HG03342 (cell line): ENCODE measurements around the gene TCERG1.

Source experiments
- ATAC-seq: cut with Tn5 transposase; IDR thresholded peaks from one replicate; pipeline ENCODE4 v1.9.1; 2021; ENCODE audit warnings: mild to moderate bottlenecking, moderate library complexity; ENCODE audit not compliant: unreplicated experiment

Gene TCERG1

DNA sequence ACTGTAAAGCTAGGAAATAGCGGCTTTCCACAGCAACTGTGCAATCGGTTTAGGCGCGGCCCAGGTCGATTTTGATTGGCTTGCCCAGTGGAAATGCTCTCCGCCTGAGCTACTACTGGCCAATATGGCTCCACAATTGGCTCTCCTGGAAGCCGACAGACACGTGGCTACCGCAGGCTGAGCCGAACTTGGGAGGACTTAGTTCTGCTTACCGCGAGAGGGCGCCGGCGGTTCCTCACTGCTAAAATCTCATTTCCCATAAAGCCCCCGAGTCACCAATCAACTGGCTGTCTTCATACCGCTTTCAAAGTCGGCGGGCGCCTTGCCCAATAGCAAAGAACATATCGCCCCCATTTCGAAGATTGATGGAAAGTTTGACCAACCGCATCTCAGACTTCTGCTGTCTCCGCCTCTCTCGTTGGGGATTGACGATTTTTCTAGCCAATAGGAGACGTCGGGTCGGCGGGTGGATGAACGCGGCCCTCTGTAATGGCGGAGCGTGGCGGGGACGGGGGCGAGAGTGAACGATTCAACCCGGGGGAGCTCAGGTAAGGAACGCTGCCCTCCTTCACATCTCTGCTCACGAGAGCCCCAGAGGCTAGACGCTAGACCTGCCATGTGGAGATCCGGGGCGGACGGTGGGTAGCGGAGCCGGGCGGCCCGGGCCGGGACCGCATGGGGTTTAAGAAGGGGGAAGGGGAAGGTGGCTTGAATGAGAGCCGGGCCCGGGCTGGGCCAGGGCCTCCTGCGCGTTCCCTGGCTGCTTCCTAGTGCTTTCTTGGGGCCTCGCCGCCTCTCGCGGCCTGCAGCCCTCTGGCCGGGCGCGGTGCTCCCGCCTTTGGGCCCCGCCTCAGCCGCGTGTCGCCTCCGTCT is at the start of gene TCERG1:
TCERG1 (plus strand) TSS at position 473 of the 873 bp plus-strand sequence; CDS start at position 490, 17 bp downstream.
- peak; percentile 96 for ATAC-seq

DNA sequence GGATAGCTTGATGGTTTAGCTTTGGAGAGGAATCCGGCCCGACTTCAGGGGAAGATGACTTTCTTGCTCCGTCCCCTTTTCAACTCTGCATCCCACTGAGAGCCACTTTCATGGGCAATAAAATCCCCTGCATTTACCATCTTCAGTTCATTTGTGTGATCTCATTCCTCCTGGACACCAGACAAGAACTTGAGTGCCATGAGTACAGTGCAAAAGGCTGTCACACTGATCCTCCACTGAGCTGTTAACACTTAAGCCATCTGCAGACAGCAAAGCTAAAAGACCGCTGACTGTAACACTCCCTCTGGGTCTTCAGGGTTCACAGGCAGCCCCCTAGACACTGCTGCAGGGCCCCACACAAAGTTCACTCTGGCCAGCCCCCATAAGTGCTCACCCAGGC is 48.3 kb upstream of the TCERG1 start:
- ATAC-seq: no peak

DNA sequence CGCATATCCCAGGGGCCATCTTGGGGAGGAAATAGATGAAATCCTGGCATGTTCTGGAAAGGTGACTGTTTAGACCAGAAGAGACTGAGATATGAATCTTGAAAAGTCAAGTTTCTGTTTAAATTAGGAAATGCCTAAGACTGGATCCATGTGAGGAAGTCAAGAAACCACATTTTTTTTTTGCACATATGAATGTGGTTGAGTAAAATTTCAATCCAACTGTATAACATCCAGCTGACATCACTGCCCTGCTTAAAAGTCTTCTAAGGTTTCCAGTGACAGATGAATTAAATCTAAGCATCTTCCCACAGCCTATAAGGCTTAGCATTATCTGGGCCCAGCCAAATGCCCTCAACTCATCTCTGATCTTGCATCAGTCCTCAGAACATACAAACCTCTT is 47.7 kb upstream of the TCERG1 start:
- ATAC-seq: no peak

DNA sequence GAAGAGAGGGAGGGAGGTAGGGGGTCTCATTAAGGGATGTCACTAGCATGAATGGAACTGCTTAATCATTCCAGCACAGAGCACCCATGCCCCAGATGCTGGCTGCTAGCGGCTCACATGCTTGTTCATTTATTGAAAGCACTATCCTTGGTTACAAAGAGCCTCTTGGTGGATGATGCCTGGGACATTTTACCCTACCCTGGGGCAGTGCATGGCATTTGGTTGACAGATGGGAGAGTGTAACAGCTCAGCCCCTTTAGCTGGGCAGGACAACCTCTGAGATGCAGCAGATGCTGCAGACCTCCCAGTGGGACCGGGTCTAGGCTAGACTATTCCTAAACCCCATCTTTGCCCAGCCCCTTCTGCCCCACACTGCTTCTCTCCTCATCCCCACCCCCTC is 46.9 kb upstream of the TCERG1 start:
- no peak for ATAC-seq

DNA sequence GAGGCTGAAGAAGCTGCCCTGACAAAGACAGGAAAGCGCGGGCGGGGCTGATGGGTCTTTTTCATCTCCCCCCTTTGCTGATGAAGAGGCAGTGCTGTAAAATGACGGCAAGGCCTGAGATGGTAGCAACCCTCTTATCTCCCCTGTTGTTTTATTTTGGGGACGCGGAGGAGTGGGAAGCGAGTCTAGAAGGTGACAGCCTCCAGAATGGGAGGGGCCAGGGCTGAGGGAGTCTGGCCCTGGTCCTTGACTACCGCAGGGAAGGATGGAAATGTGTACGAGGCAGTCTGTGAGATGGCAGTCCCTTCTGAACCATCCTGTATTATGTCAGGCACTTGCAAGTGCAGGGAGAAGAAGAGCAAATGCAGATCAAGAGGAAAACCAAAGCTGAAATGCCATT is 46.1 kb upstream of the TCERG1 start:
- no peak for ATAC-seq

DNA sequence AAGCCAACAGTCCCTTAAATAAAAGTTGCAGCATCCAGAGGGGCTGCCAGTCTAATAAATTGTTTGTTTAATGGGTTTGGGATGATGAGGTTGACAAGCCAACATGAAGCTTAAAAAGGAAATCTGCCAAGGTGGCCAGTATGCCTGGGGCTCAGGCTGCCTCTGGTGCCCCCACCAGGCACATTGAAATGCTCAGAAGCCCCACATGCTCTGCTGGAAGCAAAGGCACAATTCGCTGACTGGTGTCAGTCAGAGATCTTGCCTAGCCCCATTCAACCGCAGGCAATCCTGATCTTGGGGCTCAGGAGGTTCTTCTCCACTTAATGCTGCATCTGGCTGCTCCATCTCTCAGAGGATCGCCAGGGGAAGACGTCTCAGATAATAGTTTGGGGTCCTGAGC is 44.2 kb upstream of the TCERG1 start:
- no peak for ATAC-seq

DNA sequence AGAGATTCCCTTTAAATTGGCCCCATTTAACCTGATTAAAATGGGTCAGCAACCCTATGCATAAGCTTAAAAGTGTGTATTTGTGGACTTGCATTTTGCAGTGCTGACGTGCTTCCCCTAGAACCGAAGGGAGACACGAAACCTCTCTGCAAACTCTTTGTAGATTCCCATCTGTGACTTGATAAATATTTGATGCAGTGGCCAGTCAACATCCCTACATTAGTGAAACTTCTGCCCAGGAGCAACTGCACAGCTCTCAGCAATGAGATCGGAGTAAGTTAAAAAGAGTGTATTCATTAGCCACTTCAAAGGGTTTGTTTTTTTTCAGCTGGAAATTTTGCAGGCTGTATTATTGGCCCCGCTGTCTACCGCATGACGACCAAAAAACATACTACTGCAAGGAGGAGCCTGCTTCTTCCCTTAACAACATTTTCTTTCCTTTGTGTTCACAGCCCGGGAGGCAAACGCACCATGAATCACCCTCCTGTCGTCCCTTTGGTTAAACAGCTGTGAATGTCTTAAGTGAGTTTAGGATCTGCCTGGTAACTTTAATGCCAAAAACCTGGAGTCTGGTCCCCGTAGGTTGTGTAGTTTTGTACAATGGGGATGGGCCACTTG is 38.0 kb upstream of the TCERG1 start:
- ATAC-seq: no peak

DNA sequence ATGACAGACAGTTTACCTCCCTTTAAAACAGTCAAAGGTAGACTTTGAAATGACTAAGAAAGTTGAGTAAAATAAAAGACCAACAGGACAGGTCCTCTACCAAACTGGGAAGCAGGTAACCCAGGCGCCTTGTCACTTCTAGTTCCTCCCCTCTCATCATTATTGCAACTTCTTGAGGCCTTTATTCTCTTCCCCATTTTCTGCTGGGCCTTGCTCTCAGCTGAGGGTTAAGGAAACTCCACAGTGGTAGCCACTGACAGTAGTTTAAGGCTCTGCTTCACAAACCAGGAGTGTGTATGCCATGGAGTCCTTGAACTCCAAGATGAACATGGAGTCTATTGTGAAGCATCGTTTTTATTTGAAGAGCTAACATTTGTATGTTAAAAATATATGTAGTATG is 36.9 kb upstream of the TCERG1 start:
- no peak for ATAC-seq

DNA sequence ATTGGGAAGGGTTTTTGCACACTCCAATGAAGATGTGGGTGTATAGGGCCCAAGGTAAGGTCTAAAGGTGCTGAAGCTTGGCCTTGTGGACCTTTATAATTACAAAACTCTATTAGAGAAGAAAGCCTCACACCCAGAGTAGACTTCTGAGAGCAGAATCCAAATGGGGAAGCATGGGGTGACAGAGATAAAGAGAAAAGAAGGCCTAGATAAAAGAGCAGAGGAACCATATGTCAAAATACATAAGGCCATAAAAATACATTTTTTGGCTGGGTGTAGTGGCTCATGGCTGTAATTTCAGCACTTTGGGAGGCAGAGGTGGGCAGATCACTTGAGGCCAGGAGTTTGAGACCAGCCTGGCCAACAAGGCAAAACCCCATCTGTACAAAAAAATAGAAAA is 27.4 kb upstream of the TCERG1 start:
- ATAC-seq: no peak

DNA sequence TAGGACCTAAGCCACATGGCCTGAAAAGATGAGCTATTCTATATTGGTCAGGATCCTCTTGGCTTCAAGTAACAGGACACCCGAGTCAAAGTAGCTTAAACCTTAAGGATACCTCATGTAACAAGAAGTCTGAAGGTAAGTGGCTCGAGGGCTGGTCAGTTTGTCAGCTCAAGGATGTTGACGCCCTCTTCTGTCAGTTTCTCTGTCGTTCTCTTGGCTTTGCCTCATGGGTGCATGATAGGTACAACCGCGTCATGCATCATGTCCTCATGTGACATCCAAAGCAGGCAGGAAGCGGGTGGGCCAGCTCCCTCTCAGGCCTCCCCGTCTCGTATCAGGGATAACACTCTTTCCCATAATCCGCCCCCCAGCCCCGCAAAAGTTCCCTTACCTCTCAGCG is 22.1 kb upstream of the TCERG1 start:
- no peak for ATAC-seq

DNA sequence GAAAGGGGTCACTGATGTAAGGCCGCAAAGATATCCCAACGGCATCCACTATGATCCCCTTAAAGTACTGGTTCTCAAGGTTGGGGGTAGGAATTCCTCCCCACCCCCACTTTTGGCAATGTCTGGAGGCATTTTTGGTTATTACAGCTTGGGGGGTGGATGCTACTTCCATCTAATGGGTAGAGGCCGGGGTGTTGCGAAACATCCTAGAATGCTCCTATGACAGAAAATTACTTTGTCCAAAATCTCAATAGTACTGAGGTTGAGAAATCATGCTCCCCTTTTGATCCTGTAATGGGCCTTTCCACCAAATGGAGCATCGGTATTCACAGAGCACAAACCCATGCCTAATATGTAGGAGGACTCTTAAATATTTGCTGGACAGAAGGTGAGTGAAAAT is 20.8 kb upstream of the TCERG1 start:
- no peak for ATAC-seq

DNA sequence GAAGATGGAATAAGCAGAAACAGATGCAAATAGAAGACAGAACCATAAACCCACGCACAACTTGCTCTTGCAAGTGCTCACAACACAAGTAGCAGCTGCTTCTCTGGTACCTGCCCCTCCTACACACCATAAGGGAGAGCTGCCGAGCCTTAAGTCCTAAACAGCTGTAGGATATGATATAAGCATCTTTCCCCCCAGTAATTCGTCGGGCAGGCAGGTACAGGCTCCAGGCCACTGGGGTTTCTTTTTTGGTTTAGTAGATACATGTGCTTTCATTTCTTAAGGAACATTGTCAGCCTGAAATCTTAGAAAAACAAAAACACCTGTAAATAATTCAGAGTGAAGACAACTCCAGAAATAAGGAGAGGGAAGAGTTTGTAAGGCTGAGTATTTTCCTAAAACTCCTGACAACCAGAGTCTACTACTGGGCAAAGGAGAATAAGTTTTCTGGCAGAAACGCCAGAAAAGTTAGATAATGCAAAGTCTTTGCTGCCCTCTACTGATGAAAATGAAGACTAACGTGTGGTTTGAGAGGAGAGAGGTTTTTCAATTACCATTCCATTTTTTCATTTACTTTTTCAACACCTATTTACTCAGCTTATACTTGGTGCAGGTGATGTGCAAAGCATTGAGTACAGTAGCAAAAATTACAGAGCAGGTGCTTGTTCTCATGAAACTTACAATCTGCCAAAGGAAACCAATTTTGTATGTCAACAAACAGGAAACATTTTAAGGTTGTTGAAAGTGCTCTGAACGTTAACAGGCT is 20.1 kb upstream of the TCERG1 start:
- no peak for ATAC-seq

DNA sequence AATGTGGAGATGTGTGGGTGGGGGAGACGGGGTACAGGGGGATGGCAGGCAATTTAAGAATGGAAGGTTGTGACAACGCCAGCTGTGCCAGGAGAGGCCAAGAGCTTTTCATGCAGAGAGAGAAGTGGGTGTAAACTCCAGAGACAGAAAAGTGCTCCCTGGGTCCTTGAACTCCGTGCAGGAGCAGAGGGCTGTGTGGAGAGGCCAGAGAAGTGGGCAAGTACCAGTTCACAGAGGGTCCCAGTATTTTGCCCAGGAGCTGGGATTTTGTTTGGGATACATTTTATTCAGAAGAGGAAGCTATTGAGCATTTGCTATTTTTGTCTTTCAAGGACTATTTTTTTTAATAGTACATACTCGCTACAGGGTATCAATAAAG is 19.5 kb upstream of the TCERG1 start:
- no peak for ATAC-seq

DNA sequence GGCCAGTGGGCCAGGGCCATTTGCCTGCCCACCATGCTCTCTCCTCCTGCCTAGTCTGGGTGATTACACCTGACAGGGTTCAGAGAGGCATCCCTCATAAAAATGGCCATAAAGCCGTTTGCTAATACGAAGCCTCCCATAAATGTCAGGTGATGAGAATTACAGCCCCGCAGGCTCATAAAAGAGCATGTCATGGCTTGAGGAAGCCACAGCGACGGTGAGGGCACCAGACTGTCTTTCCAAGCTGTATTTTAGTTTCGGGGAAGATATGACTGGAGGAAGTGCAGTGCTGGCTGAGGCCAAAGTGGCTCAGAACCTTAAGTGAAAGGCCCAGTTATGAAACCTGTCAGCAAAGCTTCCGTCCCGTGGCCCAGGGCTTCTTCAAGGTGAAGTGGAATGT is 18.5 kb upstream of the TCERG1 start:
- ATAC-seq: no peak

DNA sequence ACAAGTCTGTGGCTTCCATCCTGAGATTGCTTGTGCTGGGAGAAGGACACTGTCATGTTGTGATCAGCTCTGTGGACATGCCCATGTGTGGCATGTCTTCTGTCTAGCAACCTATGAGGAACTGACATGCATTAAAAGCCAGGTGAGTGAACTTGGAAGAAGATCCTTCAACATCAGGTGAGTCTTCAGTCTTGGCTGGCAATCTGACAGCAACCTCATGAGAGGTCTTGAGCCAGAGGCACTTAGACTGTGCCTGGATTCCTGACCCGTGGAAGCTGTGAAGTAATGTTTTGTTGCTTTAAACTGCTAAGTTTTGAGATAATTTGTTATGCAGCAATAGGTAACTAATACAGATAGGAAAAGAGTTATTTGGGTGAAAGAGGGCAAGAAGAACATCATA is 6.8 kb upstream of the TCERG1 start:
- ATAC-seq: no peak

DNA sequence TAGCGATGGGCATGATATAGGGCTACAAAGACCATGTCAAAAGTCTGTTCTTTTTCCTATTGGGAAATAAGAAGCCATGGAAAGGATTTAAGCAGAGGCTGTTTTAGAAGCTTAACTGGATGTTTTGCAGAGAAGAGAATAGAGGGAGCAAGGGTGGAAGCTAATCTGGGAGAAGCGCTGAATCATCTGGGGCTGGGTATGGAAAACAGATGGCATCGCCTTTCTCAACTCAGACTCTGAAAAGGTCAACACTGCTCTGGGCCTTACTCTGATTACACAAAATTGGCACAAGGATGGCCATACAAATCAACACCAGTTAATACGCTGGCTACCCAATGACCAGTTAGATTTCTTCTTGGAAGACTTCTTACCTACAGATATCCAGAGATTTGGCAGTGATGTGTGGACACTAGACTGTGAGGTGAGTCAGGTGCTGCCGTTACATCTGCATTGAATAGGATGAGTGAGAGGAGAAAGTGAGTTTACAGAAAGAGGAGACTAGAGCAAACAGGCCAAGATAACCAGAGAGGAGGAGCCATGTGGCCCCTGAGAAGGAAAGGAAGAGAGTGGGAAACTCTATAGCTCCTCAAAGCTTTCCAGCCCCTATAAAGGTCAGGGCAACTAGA is 6.2 kb upstream of the TCERG1 start:
- no peak for ATAC-seq

DNA sequence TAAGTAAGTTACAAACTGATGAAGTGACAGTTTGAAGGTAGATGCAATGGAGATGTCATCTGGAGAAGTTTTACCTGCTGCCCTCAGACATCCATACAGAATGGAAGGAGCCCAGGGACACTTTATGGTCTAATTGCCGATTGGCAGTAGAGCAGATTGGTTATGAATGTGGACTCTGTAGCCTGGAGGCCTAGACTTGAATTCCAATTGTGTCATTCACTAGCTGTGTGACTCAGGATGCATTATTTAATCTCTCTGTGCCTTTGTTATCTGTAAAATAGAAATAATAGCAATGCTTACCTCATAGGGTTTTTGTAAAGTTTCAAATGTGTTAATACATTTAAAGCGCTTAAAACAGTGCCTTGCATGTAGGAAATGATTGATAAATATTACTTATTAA is 5.2 kb upstream of the TCERG1 start:
- no peak for ATAC-seq

DNA sequence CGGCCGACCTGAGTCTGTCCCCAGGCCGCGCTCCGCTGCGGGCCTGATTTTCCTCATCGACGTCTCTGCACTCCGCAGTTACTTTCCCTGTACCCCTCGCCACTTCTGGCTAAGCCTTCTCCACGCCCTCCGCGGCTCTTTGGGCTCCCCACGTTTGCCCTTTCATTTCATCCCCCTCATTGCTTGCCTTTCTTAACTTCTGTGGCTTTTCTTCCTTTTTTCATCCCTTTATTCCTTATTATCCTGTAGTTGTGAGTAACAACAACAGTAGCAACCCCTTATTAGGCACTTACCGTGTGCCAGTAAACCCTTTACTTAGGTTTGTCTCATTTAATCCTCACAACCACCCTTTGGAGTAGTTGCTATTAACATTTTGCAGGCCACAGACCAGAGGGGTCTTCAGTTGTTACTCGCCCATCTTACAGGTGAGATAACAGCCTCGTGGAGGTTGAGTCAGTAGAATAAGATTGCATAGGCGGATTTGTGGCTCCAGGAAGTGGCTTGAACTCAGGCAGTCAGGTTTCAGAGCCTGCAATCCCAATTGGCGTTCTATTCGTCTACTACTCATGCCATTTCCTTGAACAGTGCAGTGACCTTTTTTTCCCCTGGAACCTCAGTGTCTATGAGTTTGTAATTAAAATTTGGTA is 724 bp downstream of the TCERG1 start:
- ATAC-seq: peak; percentile 24

DNA sequence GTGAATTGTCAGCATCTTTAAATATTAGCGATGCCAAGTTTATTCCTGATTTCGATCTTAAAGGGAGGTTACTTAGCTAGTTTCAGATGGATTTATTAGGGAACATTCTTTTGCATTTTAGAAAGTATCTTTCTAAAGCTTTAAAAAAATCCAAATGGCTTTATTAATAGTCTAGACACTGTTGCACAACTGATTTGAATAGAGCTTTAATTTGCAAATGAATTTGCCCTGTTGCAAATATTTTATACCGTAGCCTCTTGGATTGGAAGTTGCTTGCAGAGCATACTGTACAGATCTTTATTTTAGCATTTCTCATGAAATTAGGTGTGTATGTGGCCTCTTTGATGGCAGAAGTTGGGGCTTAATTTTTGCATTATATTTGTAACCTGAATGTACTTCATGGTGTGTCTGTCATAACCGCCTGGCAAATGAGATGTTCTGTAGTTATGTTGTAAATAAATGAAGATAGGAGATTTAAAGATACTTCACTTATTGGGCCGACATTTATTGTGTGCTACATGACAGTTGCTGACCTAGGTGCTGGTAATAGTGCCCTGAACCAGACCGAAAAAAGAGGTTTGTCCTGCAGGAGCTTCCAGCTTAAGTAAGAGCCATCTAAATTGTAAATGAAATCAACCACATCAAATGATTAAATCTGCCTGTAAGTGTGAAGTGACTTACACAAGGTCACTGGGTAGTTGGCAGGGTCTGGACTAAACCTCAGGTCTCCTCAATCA is 1.8 kb downstream of the TCERG1 start:
- no peak for ATAC-seq

DNA sequence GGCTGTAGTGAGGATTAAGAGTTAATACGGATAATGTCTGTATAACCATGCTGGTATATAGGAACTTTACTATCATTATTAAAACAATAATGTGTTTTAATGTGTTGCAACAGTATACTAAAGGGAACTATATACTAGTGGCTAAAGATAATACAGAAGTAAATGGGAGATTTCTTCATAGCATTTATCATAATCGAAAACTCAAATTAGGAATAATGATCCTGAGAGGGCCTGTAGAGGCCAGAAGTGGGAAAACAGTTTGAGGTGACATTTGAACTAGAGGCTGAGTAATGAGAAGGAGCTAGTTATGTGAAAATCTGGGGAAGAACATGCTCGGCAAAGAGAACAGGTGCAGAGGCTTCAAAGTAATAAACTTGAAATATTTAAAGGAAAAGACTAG is 2.9 kb downstream of the TCERG1 start:
- no peak for ATAC-seq
